H7 (cell line): ENCODE data around the gene SHC4. TPM values are rescaled to one million over a fixed set of nuclear protein-coding genes. Genes with fewer than 3 reads are reported as not detected.
"Not testable (repeated sequence)": the region's sequence is repeated elsewhere in the genome, so short reads cannot be mapped to it uniquely, and the experiment has no call there.

Experiments
- DNase-seq: peaks from one replicate; pipeline ENCODE4 v3.0.0; 2012
- H3K27me3 ChIP-seq: 2 replicates; pipeline ENCODE4 v1.6.0; 2011; ENCODE audit warnings: mild to moderate bottlenecking, low read length; ENCODE audit not compliant: control insufficient read depth, insufficient read depth
- H3K36me3 ChIP-seq: replicated peaks from 2 replicates; pipeline ENCODE4 v1.5.1; 2011; ENCODE audit warnings: low read length; ENCODE audit not compliant: control insufficient read depth, insufficient read depth
- H3K4me3 ChIP-seq: 2 replicates; pipeline ENCODE4 v1.5.1; 2011; ENCODE audit warnings: low read depth, mild to moderate bottlenecking, control low read depth, low read length, moderate library complexity; ENCODE audit not compliant: insufficient read depth
- total RNA-seq: library from RNA; depleted of rRNA; stranded (reverse); fragments of >200 nt; shearing (Covaris generic); gene quantifications from 2 replicates; pipeline ENCODE4 v1.2.3, GENCODE V29; 2014

Gene SHC4
- total RNA-seq, 1 experiment from 2014 or later: 0.03 TPM

GRCh38 chr15:48978638-48979037 lies 14.9 kb upstream of the SHC4 start:
- no peak for DNase-seq
- H3K27me3 ChIP-seq: 0 out of 2 replicates have a peak, but pooled peaks cover 2% of the 10 kb centered on the region
- no peak overlapping the region for H3K4me3 ChIP-seq
- no peaks in the 10 kb centered on the region for H3K36me3 ChIP-seq

GRCh38 chr15:48976444-48977088 lies 12.8 kb upstream of the SHC4 start:
- Histone ChIP-seq H3K36me3 (no peaks in the 10 kb centered on the region), H3K4me3 (no peak overlapping the region; the same call in 1 of the 2 replicates), H3K27me3 (0 out of 2 replicates have a peak, but pooled peaks cover 2% of the 10 kb centered on the region)
- peak; percentile 28 for DNase-seq

GRCh38 chr15:48975472-48976419 lies 12.0 kb upstream of the SHC4 start:
- peak; percentile 92 for DNase-seq
- Histone ChIP-seq H3K36me3 (no peaks in the 10 kb centered on the region), H3K27me3 (0 out of 2 replicates have a peak, but pooled peaks cover 2% of the 10 kb centered on the region), H3K4me3 (peak overlapping the region; percentile 47)

- DNase-seq: peak; percentile 71
- no peaks in the 10 kb centered on the region for H3K36me3 ChIP-seq
- no peak overlapping the region for H3K4me3 ChIP-seq
These were observed 11.2 kb upstream of the SHC4 start for GRCh38 chr15:48974882-48975281.

DNA sequence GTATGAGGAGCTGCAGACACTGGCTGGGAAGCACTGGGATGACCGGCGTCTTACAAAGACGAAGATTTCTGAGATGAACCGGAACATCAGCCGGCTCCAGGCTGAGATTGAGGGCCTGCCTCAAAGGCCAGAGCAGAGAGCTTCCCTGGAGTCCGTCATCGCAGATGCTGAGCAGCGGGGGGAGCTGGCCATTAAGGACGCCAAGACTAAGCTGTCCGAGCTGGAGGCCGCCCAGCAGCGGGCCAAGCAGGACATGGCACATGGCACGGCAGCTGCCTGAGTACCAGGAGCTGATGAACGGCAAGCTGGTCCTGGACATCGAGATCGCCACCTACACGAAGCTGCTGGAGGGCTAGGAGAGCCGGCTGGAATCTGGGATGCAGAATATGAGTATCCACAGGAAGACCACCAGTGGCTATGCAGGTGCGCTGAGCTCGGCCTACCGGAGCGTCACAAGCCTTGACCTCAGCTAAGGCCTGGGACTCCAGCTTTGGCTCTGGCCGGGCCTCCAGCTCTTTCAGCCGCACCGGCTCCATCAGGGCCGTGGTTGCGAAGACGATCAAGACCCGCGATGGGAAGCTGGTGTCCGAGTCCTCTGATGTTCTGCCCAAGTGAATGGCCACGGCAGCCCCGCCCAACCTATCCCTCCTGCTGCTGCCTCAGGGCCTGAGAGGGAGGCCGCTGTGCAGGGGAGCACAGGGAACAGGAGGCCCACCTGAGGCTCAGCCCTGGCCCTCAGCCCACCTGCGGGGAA lies 9.2 kb upstream of the SHC4 start:
- Histone ChIP-seq H3K4me3 (no peak overlapping the region), H3K27me3 (0 out of 2 replicates have a peak, but pooled peaks cover 2% of the 10 kb centered on the region), H3K36me3 (no peaks in the 10 kb centered on the region)
- DNase-seq: no peak

More at GRCh38 chr15:48974882-48975281, 11.2 kb upstream of the SHC4 start:
- H3K27me3 ChIP-seq: 0 out of 2 replicates have a peak, but pooled peaks cover 2% of the 10 kb centered on the region

GRCh38 chr15:48970926-48971325 lies 7.2 kb upstream of the SHC4 start:
- DNase-seq, H3K27me3 ChIP-seq, H3K4me3 ChIP-seq, H3K36me3 ChIP-seq: not testable (repeated sequence)

DNA sequence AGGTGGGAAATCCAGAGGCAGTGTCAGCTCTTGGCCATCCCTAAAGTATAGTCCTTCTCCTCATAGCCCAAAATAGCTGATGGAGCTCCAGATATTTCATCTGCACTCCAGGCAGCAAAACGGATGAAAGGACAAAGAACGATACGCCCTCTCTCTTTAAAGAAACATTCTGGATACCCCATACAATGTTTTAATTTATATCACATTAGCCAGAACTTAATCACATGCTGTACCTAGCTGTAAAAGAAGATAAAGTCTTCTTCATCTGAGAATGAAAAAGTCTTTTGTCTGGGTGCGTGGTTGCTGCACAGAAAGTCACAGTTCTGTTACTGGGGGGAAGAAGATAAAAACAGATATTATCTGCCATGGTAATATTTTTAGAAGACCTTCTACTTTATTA lies 4.3 kb upstream of the SHC4 start:
- no peak overlapping the region for H3K4me3 ChIP-seq
- peaks cover 3% of the 10 kb centered on the region for H3K27me3 ChIP-seq
- DNase-seq: no peak
- no peaks in the 10 kb centered on the region for H3K36me3 ChIP-seq

GRCh38 chr15:48967336-48967735 lies 3.6 kb upstream of the SHC4 start:
- Histone ChIP-seq H3K36me3 (no peaks in the 10 kb centered on the region), H3K27me3 (peaks cover 10% of the 10 kb centered on the region), H3K4me3 (no peak overlapping the region)
- DNase-seq: no peak

- Histone ChIP-seq H3K4me3 (no peak overlapping the region), H3K36me3 (no peaks in the 10 kb centered on the region), H3K27me3 (peaks cover 16% of the 10 kb centered on the region)
- no peak for DNase-seq
These were observed 3.0 kb upstream of the SHC4 start for GRCh38 chr15:48966595-48967301.

DNA sequence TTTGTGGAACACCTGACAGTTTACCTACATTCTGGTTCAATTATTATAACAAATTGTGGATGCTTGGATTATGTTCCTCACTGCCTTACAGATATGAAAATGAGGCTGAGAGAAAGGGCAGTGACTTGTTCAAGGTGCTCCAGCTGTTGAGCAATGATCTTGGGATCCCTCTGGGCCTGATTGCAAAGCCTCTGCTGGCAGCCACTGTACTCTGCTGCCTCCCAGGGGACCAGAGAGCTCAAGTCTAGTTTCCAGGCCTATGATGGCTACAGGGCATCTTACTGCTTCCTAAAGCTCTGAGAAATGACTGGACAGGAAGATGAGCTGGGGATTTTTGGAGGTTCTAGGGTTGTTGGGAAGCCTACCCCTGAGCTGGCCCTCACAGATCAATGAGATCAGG lies 2.3 kb upstream of the SHC4 start:
- H3K36me3 ChIP-seq: no peaks in the 10 kb centered on the region
- no peak overlapping the region for H3K4me3 ChIP-seq
- peak; percentile 33 for DNase-seq
- H3K27me3 ChIP-seq: peaks cover 20% of the 10 kb centered on the region

DNA sequence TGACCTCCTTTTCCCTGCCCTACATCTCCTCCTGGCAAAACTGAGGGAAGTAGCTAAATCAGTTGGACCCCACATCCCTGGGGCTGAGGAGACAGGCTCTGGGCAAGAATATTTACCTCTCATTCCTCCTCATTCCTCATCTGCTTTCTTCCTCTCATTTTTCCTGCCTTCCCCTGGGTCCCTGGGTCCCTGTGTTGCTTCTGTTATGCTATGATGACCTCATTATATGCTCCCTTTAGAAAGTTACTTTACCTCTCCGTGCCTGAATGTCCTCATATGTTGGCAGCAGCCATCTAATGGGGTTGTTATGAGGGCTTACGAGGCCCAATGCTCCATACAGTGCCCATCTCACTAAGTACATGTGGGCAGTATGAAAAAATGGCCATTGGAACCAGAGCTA lies 1.2 kb upstream of the SHC4 start:
- no peaks in the 10 kb centered on the region for H3K36me3 ChIP-seq
- no peak for DNase-seq
- H3K4me3 ChIP-seq: no peak overlapping the region
- H3K27me3 ChIP-seq: peaks cover 21% of the 10 kb centered on the region

DNA sequence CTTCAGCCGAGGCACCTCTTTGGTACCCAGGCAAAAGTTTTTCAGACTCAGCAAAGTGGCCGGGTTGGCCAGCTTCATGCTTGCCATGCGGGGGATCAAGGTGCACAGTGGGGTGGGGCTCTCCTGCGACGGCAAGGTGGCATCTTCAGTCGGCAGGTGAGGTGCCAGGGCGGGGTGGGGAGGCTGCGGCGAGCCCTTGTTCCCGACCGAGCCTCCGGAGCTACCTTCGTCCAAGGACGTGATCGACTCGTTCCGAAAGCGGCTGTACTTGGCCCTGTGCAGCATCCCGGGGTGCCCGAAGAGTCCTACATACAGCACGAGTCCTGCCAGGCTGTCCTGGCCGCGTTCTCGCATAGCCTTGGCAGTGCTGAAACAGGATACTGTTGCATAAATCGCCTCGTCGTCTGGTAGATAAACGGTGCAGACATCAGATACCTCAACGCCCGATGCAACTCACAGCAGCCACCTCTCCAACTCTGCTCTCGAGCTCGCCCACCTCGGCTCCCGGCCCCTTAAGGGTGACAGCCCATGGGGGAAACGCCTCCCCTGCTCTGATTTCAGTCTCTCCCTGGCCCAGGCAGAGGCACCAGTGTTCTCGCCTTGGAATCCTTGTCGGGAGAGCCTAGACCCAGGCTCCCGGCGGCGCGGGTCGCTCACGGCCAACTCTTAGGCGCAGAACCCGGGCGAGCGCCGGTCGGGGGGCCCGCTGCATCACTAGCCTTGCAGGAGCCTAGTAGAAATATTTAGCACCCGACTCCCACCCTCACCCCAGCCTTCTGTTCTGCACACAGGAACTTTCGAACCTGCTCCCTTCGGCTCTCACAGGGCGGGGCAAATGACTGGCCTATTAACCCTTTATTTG lies 826 bp downstream of the SHC4 start:
- H3K36me3 ChIP-seq: no peaks in the 10 kb centered on the region
- peak; percentile 63 for DNase-seq
- peak overlapping the region; percentile 55 for H3K4me3 ChIP-seq
- peaks cover 21% of the 10 kb centered on the region for H3K27me3 ChIP-seq

- DNase-seq: no peak
- Histone ChIP-seq H3K36me3 (no peaks in the 10 kb centered on the region), H3K27me3 (peaks cover under 1% of the 10 kb centered on the region; the same call in 1 of the 2 replicates), H3K4me3 (no peak overlapping the region)
These were observed 7.8 kb downstream of the SHC4 start for GRCh38 chr15:48955967-48956366.
